HG02943 (cell line): ENCODE data around the gene APOE.
"Not testable (repeated sequence)": the region's sequence is repeated elsewhere in the genome, so short reads cannot be mapped to it uniquely, and the experiment has no call there.

Experiments used
- ATAC-seq: cut with Tn5 transposase; IDR thresholded peaks from one replicate; pipeline ENCODE4 v1.9.1; 2021; ENCODE audit warnings: mild to moderate bottlenecking, low read depth, moderate library complexity; ENCODE audit not compliant: unreplicated experiment

Gene APOE

DNA sequence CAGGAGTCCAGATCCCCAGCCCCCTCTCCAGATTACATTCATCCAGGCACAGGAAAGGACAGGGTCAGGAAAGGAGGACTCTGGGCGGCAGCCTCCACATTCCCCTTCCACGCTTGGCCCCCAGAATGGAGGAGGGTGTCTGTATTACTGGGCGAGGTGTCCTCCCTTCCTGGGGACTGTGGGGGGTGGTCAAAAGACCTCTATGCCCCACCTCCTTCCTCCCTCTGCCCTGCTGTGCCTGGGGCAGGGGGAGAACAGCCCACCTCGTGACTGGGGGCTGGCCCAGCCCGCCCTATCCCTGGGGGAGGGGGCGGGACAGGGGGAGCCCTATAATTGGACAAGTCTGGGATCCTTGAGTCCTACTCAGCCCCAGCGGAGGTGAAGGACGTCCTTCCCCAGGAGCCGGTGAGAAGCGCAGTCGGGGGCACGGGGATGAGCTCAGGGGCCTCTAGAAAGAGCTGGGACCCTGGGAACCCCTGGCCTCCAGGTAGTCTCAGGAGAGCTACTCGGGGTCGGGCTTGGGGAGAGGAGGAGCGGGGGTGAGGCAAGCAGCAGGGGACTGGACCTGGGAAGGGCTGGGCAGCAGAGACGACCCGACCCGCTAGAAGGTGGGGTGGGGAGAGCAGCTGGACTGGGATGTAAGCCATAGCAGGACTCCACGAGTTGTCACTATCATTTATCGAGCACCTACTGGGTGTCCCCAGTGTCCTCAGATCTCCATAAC, at the start of gene APOE:
Gene APOE, plus strand, starts transcription at position 360 of the 724 bp plus-strand sequence. CDS start 829 bp downstream, outside the sequence.
- ATAC-seq, result no peak

DNA sequence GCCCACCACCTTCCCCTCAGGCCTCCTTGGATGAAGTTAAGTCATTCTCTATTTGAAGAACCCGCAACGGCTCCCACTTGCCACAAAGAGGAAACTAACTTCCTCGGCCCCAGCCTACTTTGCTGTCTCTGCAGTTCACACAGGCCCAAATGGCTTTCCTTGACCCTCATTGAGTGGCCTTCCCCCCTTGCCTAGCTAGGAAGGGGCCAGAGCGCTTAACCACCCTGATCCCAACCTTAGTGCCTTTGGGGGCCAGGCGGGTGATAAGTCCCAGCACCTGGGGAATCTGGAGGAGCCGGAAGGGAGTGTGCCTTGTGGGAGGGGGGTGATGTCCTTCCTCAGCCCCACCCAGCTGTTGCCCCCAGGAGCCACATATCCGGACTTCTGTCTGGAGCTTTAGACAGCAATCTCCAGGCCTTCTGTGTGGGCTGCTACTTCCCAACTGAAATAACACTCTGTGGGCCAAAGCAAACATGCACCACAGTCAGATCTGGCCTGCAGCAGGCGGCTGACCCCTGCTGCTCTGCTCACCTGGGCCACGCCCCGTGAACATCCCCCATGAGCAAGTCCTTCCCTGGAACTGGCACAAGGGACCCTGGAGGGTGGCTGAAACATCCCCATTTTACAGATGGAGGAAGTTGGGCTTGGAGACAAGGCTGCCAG, 49.0 kb upstream of the APOE start:
- ATAC-seq, result no peak

DNA sequence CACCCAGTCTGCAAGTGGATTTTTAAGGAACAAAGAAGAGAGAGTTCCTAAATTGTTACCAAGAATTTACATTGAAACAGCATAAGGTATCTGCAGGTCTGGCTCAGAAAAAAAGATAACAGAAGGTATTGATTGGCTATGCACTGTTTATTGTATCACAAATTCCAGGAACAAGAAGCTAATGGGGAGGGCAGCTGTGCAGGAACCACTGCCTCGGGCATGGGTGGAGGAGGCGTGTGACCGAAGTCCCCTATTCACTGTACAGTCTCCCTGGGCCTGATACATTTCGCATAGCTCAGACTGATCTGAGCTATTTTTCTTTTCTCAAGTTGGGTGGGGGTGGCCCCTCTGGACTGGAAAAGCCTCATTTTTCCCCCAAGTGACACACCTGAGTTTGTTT, 47.8 kb upstream of the APOE start:
- ATAC-seq, result no peak

DNA sequence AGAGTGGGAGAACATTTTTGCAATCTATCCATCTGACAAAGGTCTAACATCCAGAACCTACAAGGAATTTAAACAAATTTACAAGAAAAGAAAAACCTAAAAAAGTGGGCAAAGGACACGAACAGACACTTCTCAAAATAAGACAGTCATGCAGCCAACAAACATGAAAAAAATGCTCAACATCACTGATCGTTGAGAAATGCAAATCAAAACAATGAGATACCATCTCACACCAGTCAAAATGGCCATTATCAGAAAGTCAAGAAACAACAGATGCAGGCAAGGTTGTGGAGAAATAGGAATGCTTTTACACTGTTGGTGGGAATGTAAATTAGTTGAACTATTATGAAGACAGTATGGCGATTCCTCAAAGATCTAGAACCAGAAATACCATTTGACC, 44.0 kb upstream of the APOE start:
- ATAC-seq, result not testable (repeated sequence)

DNA sequence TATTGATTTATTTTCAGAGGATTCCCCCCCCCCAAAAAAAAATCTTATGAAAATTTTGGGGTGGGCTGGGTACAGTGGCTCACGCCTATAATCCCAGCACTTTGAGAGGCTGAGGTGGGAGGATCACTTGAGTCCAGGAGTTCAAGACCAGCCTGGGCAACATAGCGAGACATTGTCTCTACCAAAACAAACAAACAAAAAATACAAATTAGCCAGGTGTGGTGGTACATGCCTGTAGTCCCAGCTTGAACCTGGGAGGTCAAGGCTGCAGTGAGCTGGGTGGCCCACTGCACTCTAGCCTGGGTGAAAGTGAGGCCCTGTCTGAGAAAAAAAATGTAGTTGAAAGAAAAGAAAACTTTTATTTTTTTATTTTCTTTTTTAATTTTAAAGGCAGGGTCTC, 41.6 kb upstream of the APOE start:
- ATAC-seq, result no peak

DNA sequence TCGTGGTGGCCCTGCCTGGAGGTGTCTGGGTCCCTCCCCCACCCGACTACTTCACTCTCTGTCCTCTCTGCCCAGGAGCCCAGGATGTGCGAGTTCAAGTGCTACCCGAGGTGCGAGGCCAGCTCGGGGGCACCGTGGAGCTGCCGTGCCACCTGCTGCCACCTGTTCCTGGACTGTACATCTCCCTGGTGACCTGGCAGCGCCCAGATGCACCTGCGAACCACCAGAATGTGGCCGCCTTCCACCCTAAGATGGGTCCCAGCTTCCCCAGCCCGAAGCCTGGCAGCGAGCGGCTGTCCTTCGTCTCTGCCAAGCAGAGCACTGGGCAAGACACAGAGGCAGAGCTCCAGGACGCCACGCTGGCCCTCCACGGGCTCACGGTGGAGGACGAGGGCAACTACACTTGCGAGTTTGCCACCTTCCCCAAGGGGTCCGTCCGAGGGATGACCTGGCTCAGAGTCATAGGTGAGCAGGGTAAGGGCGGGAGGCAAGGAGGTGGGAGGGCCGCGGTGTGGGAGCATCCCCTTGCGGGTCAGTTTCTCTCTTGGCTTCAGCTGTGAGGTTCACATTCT, 40.3 kb upstream of the APOE start:
- ATAC-seq, result no peak

DNA sequence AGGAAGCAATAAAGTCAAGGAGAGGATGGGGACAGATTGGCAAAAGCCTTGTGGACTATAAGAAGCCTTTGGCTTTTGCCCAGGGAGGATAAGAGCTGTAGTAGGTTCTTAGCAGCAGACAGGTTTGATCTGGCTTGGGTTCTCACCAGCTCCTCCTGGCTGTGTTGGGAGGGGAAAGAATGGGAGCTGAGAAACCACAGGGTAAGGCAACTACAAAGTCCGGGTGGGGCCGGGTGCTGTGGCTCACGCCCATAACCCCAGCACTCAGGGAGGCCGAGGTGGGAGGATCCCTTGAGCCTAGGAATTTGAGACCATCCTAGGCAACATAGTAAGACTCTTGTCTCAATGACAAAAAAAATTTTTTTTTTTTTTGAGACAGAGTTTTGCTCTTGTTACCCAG, 38.9 kb upstream of the APOE start:
- ATAC-seq, result no peak

DNA sequence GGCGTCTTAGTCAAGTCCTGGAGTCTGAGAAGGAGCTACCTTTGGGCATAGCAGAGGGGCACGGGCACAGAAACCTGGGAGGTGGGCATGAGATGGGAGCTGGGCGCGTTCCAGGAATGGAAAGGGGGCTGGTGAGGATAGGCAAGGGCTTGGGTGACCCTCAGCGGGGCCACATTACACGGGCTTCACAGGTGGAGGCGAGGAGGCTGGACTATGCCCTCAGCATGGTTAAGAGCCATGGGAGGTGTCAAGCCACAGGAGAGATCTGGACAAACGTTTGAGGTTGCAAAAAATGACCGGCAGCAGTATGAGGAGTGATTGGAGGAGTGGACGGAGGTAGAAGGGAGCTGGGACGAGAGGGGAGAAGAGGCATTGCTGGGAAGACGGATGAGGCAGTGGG, 38.0 kb upstream of the APOE start:
- ATAC-seq, result no peak

DNA sequence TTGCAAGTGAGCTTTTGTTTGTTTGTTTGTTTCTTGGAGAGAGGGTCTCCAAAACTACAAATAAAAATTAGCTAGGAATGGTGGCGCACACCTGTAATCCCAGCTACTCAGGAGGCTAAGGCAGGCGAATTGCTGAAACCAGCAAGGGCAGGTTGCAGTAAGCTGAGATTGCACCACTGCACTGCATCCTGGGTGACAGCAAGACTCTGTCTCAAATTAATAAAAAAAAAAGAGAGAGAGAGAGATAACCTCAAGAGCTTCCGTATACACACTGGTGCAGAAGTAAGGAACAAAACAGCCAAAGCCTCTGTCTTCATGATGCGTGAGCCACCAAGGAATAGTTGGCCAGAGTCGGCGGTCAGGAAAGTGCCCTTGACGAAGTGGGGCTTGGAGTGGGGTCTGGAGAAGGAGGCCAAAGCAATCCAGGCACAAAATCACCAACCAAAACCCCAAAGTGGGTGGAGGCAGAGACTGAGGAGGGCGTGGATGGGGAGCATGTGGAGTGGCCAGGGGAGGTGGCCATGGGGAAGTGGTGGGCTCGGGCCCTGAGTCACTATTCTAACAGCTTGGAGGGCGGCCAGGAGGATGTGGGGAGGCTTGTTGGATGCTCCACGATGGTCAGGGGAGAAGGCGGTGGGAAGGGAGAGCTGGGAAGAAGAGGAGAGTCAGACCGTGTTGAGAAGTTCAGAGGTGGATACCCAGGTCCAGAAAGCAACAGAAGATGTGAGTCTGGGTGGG, 35.7 kb upstream of the APOE start:
- no peak for ATAC-seq

DNA sequence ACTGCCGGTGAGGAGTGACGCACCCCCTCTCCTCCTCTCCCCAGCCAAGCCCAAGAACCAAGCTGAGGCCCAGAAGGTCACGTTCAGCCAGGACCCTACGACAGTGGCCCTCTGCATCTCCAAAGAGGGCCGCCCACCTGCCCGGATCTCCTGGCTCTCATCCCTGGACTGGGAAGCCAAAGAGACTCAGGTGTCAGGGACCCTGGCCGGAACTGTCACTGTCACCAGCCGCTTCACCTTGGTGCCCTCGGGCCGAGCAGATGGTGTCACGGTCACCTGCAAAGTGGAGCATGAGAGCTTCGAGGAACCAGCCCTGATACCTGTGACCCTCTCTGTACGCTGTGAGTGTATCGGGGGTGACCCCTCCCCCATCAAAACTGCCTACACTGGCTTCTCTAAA, 33.8 kb upstream of the APOE start:
- no peak for ATAC-seq

DNA sequence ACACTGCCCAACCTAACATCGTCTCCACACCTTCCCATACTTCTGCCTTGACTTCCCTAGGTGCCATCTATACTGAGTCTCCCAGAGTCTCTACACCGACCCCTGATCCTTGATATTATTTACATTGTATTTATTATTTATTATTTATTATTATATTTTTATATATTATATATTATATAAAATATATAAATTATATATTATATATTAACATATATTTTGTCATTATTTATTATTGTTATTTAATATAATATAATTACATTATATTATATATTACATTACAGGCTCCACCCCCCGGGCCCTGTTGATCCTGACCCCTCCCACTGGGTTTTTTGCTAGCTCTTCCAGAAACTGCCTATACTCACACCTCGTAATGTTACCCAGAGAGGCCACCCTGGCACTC, 32.9 kb upstream of the APOE start:
- ATAC-seq, result no peak

DNA sequence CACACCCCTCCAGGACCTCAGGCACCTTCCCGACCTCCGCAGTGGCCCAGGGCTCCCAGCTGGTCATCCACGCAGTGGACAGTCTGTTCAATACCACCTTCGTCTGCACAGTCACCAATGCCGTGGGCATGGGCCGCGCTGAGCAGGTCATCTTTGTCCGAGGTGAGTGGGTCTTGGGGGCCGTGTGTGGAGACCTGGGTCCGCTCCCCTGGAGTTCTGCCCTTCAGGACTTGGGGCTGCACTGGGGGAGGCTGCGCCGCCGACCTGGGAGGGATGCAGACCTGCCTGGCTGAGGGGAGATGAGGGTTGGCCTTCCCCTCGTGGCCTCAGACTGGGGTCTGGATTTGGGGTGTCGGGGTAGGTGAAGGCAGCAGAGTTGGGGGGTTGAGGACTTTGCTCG, 31.3 kb upstream of the APOE start:
- no peak for ATAC-seq

DNA sequence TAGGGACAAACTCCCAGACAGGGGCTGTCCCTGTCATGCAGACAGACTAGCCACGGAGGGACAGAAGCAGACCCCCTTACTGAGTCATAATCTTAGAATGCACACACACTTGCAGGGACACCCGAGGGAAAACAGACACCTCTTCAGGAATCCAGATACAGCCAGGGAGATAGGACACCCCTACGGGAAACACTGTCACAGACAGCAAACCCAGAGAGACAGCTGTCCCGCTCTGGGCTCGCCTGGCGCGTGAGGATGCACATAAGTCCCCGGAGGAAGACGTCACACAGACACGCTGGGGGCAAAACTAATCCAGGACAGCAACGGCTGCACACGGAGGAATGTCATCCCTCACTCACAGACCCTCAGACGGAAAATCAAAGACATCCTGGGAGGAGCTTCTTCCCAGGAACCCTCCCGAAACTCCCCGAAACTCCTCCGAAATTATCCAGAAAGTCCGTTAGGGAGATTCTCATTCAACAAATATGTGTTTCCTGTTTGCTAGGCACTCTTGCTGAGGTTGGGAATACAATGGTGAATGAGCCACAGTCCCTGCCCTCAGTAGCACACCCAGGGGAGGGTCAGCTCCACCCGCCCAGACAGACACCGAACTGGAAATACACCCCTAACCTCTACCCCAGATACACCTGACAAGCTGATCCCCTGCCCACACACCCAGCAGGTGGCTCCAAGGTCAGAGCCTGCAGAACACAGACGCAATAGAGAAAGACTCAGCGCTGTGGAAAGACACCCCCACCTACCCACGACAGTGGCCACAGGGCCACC, 29.7 kb upstream of the APOE start:
- no peak for ATAC-seq

DNA sequence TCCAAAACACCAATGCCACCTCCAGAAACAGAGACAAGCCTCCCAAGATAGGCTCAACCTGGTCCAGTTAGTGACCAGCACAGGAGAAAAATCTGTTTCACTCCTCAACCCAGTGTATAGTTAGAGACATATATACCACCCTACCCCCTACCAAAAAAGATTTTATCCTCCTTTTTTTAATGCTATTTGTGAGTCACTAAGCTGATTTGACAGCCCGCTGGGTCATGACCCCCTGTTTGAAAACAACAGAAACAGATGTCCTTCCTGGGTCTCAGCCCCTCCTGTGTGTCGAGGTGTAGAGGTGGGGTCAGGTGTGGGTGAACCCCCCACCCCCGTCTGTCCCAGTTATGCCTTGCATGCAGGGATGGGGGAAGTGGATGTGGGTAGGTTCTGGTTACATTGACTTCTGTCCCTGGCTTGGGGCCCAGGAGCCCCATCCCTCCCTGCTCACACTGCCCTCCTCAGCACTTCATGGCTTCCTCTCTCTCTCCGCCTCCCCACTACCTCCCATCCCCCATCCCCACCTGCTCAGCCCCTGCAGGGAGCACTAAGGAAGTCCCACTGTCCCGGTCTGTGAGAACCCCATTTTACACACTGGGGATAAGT, 28.6 kb upstream of the APOE start:
- ATAC-seq, result no peak

DNA sequence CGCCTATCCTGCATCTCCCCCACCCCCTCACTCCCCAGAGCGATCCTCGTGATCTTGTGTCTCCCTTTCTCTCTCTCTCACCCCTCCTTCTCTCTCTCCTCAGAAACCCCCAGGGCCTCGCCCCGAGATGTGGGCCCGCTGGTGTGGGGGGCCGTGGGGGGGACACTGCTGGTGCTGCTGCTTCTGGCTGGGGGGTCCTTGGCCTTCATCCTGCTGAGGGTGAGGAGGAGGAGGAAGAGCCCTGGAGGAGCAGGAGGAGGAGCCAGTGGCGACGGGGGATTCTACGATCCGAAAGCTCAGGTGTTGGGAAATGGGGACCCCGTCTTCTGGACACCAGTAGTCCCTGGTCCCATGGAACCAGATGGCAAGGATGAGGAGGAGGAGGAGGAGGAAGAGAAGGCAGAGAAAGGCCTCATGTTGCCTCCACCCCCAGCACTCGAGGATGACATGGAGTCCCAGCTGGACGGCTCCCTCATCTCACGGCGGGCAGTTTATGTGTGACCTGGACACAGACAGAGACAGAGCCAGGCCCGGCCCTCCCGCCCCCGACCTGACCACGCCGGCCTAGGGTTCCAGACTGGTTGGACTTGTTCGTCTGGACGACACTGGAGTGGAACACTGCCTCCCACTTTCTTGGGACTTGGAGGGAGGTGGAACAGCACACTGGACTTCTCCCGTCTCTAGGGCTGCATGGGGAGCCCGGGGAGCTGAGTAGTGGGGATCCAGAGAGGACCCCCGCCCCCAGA, 27.3 kb upstream of the APOE start:
- no peak for ATAC-seq

DNA sequence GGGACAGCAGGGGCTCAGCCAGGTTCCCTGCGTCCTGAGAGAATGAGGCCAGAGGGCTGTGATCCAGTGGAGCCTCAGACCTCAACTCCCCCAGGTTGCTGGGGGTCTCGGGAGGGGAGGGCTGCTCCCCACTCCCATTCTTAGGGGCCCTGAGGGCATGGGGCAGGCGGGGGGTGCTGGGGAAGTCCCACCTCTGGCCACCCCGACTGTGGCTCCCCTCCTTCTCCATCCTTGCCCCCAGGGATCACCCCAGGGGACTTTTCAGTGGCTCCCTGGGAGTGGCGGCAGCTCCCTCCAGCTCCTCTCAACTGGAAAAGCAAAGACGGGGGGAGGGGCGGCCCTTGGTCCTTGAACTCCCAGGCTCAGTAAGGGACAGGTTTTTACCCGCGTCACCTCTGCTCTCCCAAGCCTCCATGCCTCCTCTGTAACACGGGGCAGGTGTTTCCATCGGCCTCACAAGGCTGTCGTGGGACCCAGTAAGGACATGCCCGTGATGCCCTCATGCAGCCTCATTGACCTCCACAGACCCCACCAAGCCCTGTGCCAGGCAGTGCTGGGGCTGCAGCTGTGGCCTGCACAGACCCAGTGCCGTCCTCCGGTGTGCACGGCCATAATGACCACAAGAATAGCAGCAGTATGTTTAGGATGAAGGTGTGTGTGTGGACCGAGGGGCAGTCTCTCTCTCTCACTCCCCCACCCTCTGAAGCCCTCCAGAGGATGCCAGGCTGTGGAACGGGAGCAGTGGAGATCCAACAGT, 26.1 kb upstream of the APOE start:
- ATAC-seq, result no peak

DNA sequence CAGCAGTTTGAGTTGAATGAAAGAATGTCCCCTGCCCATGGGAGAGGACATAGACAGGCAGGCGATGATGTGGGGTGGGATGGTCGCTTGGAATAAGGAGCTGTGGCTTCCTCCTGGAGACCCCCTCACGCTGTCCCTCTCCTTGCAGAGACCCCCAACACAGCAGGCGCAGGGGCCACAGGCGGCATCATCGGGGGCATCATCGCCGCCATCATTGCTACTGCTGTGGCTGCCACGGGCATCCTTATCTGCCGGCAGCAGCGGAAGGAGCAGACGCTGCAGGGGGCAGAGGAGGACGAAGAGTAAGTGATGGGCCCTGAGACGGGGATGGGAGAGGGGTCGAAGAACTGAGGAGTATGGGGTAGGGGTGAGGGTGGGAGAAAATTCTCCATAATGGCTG, 23.5 kb upstream of the APOE start:
- no peak for ATAC-seq

DNA sequence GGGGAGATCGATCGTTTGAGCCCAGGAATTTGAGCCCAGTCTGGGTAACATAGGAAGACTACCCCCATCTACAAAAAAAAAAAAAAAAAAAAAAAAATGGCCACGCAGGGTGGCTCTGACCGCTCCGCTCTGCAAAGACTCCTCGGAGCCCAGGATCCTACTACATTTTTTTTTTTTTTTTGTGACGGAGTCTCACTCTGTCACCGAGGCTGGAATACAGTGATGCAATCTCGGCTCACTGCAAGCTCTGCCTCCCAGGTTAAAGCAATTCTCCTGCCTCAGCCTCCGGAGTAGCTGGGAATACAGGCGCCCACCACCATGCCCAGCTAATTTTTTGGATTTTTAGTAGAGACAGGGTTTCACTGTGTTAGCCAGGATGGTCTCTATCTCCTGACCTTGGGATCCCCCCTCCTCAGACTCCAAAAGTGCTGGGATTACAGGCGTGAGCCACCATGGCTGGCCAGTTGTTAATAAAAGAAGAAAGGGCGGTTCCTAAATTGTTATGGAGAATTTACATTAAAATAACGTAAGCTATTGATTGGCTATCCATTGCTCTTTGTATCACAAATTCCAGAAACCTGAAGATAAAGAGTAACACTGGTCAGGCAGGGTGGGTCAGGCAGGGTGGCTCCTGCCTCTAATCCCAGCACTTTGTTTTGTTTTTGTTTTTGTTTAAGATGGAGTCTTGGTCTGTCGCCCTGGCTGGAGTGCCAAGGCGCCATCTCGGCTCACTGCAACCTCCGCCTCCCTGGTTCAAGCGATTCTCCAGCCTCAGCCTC, 22.8 kb upstream of the APOE start:
- ATAC-seq, result not testable (repeated sequence)
